Adipose tissue (tissue), 3 donors: Measurements from ENCODE around the gene BET1L. TPM values are rescaled to one million over a fixed set of nuclear protein-coding genes. Genes with fewer than 3 reads are reported as not detected.

Source experiments
- polyA plus RNA-seq, 3 donors: library from polyadenylated mRNA; stranded (reverse); fragments of 200-250 nt; gene quantifications; one replicate each; pipeline ENCODE4 v1.2.3, GENCODE V29; 2013
- donor health status: healthy with polysubstance abuse.
- donor health status: Bipolar disorder and iron deficiency.
- donor health status: healthy.

BET1L gene
- polyA plus RNA-seq, 3 donors = 28.1 to 49.1 (median 29.9) TPM

Other genes starting within 250 kb of the BET1L start
- under 1 TPM in 1 of 3 donors, not detected in 2; 0.40 TPM for gene SCGB1C1, start 14.3 kb downstream of the BET1L start, polyA plus RNA-seq
- 10 to 100 TPM; 37.9 to 55.3 (median 48.1) TPM for gene RIC8A, start 309 bp upstream of the BET1L start, polyA plus RNA-seq
- gene SIRT3, start 28.9 kb upstream of the BET1L start, polyA plus RNA-seq = 10 to 100 TPM; 15.8 to 18.8 (median 17.7) TPM
- 100 to 1,000 TPM in 1 of 3 donors, 10 to 100 TPM in 2; 65.7 to 121 (median 98.5) TPM for gene PSMD13, start 29.6 kb upstream of the BET1L start, polyA plus RNA-seq
- gene NLRP6, start 71.0 kb upstream of the BET1L start, polyA plus RNA-seq = under 1 TPM; 0.22 to 0.54 (median 0.43) TPM
- 100 to 1,000 TPM in 1 of 3 donors, 10 to 100 TPM in 2; 28.8 to 335 (median 51.2) TPM for gene PGGHG, start 81.7 kb upstream of the BET1L start, polyA plus RNA-seq
- gene IFITM5, start 92.1 kb upstream of the BET1L start, polyA plus RNA-seq = under 1 TPM in 1 of 3 donors, not detected in 2; 0.35 TPM
- 1,000 to 10,000 TPM in 2 of 3 donors, 100 to 1,000 TPM in 1; 208 to 1,862 (median 1,191) TPM for gene IFITM2, start 100.4 kb upstream of the BET1L start, polyA plus RNA-seq
- 100 to 1,000 TPM in 2 of 3 donors, 10 to 100 TPM in 1; 84.7 to 356 (median 325) TPM for gene IFITM1, start 106.6 kb upstream of the BET1L start, polyA plus RNA-seq
- 1,000 to 10,000 TPM in 2 of 3 donors, 100 to 1,000 TPM in 1; 569 to 2,459 (median 1,570) TPM for gene IFITM3, start 113.5 kb upstream of the BET1L start, polyA plus RNA-seq
- 1 to 10 TPM in 2 of 3 donors, under 1 TPM in 1; 0.99 to 3.8 (median 1.6) TPM for gene B4GALNT4, start 162.1 kb upstream of the BET1L start, polyA plus RNA-seq
- 10 to 100 TPM in 1 of 3 donors, 1 to 10 TPM in 2; 1.0 to 15.4 (median 3.4) TPM for gene PKP3, start 186.8 kb upstream of the BET1L start, polyA plus RNA-seq
- 10 to 100 TPM; 39.4 to 99.3 (median 49.2) TPM for gene SIGIRR, start 207.6 kb upstream of the BET1L start, polyA plus RNA-seq
- gene ANO9, start 234.6 kb upstream of the BET1L start, polyA plus RNA-seq = 10 to 100 TPM in 1 of 3 donors, 1 to 10 TPM in 1, under 1 TPM in 1; 0.45 to 14.3 (median 2.7) TPM
- gene PTDSS2, start 242.9 kb upstream of the BET1L start, polyA plus RNA-seq = 10 to 100 TPM; 18.1 to 23.4 (median 22.0) TPM